Spleen (tissue), 11 donors: ENCODE measurements around the gene PPP1R13B. TPM values are rescaled to one million over a fixed set of nuclear protein-coding genes. Genes with fewer than 3 reads are reported as not detected.

Experiments
- DNase-seq: peaks from one replicate; pipeline ENCODE4 v3.0.0-alpha.2; 2020
- H3K27ac ChIP-seq, 8 donors: fragments of 200-600 bp; sonication (generic) in 7 of 8; 1 replicate in 4 of 8; 2 replicates in 4 of 8; pipeline versions ENCODE4 v1.5.0 to v1.8.0; 2016 to 2021; ENCODE audit warnings: inconsistent platforms in 4 of 8, mild to moderate bottlenecking in 4 of 8, moderate library complexity in 1 of 8
- H3K27me3 ChIP-seq, 7 donors: fragments of 200-600 bp; sonication (generic) in 6 of 7; replicated peaks in 1 of 7; 1 replicate in 4 of 7; 2 replicates in 3 of 7; pipeline versions ENCODE4 v1.5.0 to v1.8.0; 2016 to 2021; ENCODE audit warnings: inconsistent platforms in 3 of 7, mild to moderate bottlenecking in 1 of 7
- H3K36me3 ChIP-seq, 6 donors: fragments of 200-600 bp; sonication (generic) in 5 of 6; 1 replicate in 4 of 6; 2 replicates in 2 of 6; pipeline versions ENCODE4 v1.5.0 to v1.8.0; 2016 to 2021; ENCODE audit warnings: inconsistent platforms in 2 of 6
- H3K4me1 ChIP-seq, 6 donors: fragments of 200-600 bp; sonication (generic) in 5 of 6; 1 replicate in 3 of 6; 2 replicates in 3 of 6; pipeline versions ENCODE4 v1.5.0 to v1.8.0; 2016 to 2021; ENCODE audit warnings: inconsistent platforms in 3 of 6
- H3K4me3 ChIP-seq, 8 donors: fragments of 200-600 bp; sonication (generic) in 7 of 8; 1 replicate in 4 of 8; 2 replicates in 4 of 8; pipeline versions ENCODE4 v1.5.0 to v1.8.0; 2016 to 2021; ENCODE audit warnings: inconsistent platforms in 4 of 8, mild to moderate bottlenecking in 4 of 8, moderate library complexity in 2 of 8
- H3K9me3 ChIP-seq, 8 donors: fragments of 200-600 bp; sonication (generic) in 7 of 8; 1 replicate in 4 of 8; 2 replicates in 4 of 8; pipeline versions ENCODE4 v1.5.0 to v1.8.0; 2016 to 2021; ENCODE audit warnings: inconsistent platforms in 4 of 8
- CTCF ChIP-seq, 11 experiments: fragments of 200-600 bp in 7 of 11; fragments of 450-650 bp in 4 of 11; sonication (generic) in 4 of 11; IDR thresholded peaks in 8 of 11; conservative IDR thresholded peaks in 3 of 11; 1 replicate in 7 of 11; 2 replicates in 4 of 11; pipeline versions ENCODE4 v1.4.0 to v1.8.0; 2016 to 2021; ENCODE audit warnings: antibody characterized with exemption in 11 of 11, inconsistent platforms in 4 of 11, mild to moderate bottlenecking in 1 of 11
- POLR2A ChIP-seq, 3 donors: fragments of 450-650 bp; IDR thresholded peaks; one replicate each; pipeline ENCODE4 v1.5.1; 2017; ENCODE audit warnings: antibody characterized with exemption in 3 of 3, mild to moderate bottlenecking in 1 of 3
- POLR2AphosphoS5 ChIP-seq, 3 donors: sonication (generic); formaldehyde crosslinking; IDR thresholded peaks; one replicate each; pipeline ENCODE4 v1.5.1; 2017; ENCODE audit warnings: antibody characterized with exemption in 3 of 3
- WGBS, 5 donors: extraction: QIAGEN DNeasy Blood & Tissue Kit in 3 of 5; methylation state at CpG; one replicate each; pipeline versions ENCODE4 v1.1.5 to v1.1.7; 2013 to 2018; 5-methylcytosine and 5-hydroxymethylcytosine counted together
- intact Hi-C: fragments of 100-400 bp; cut with DNase I; formaldehyde crosslinking; loops from one replicate; pipeline ENCODE4 v1.15.0; 2023; ENCODE audit warnings: low total_unique reads
- polyA plus RNA-seq, 3 donors: library from polyadenylated mRNA; stranded (reverse); fragments of 200-250 nt; gene quantifications; one replicate each; pipeline ENCODE4 v1.2.1, GENCODE V29; 2013
- total RNA-seq, 7 donors: library from RNA; depleted of rRNA in 3 of 7; stranded (reverse); fragments of >200 nt in 3 of 7; fragmentation: NEBNext Ultra II Directional in 4 of 7; extraction: Animal tissue kit (Norgen Biotek cat#: 25700) in 4 of 7; gene quantifications; one replicate each; pipeline versions ENCODE4 v1.1.0 to v1.2.1, GENCODE V29; 2016 to 2021
- donor health status: healthy with polysubstance abuse.
- donor health status: DM: no; HTN: no; CAD: no; lungs with moderate emphysema.
- donor health status: DM: no; HTN: no; CAD: no.
- donor health status: Bipolar disorder and iron deficiency.
- donor health status: healthy.
- donor health status: DM: no; HTN: no; CAD: no.
- donor health status: DM: yes; HTN: yes; CAD: no.

PPP1R13B gene
- total and polyA plus RNA-seq, 10 donors, result 5.7 to 95.3 (median 36.6) TPM

- 60 to 76% (median 64%) methylated on average over 13 to 15 of the region's 15 CpGs for WGBS, 5 donors
- no peaks in the 10 kb centered on the region for H3K27me3 ChIP-seq
- no peak overlapping the region for H3K4me3 ChIP-seq
- H3K27ac ChIP-seq, result peak overlapping the region in 5 of 8 donors; percentile 14 to 69 (median 46)
- no peaks in the 10 kb centered on the region for H3K9me3 ChIP-seq
- H3K4me1 ChIP-seq, result peaks cover 0 to 41% (median 17%) of the 10 kb centered on the region in 6 donors
- peaks cover 0 to 98% (median 52%) of the 10 kb centered on the region in 6 donors for H3K36me3 ChIP-seq
- TF ChIP-seq CTCF (IDR thresholded peaks at IDR 0.05 in 8 of 11, conservative IDR thresholded peaks at IDR 0.05 in 3 of 11) (peak in 4 of 11 experiments; percentile 16 to 24 (median 20)), POLR2AphosphoS5 (IDR thresholded peaks at IDR 0.05) (peak; percentile 79 to 83 (median 80)), POLR2A (IDR thresholded peaks at IDR 0.05) (no peak)
- intact Hi-C loops, result no loop called here
- DNase-seq, result peak; percentile 82
Measured at GRCh38 chr14:103730490-103731035, 116.8 kb downstream of the PPP1R13B start.

- peak; percentile 67 for DNase-seq
- peaks cover 0 to 41% (median 18%) of the 10 kb centered on the region in 6 donors for H3K4me1 ChIP-seq
- WGBS, 5 donors, result 69 to 83% (median 79%) methylated on average over 20 to 24 of the region's 24 CpGs
- peaks cover 0 to 98% (median 50%) of the 10 kb centered on the region in 6 donors for H3K36me3 ChIP-seq
- TF ChIP-seq POLR2AphosphoS5 (IDR thresholded peaks at IDR 0.05) (peak in 1 of 3 donors; percentile 20), POLR2A (IDR thresholded peaks at IDR 0.05) (no peak), CTCF (IDR thresholded peaks at IDR 0.05 in 8 of 11, conservative IDR thresholded peaks at IDR 0.05 in 3 of 11) (no peak)
- H3K9me3 ChIP-seq, result no peaks in the 10 kb centered on the region
- no peak overlapping the region for H3K4me3 ChIP-seq
- intact Hi-C loops, result no loop called here
- H3K27ac ChIP-seq, result peak overlapping the region in 5 of 8 donors; percentile 14 to 69 (median 46)
- no peaks in the 10 kb centered on the region for H3K27me3 ChIP-seq
Measured at GRCh38 chr14:103729496-103730448, 117.6 kb downstream of the PPP1R13B start.

GRCh38 chr14:103728721-103729120 is 118.7 kb downstream of the PPP1R13B start:
- Histone ChIP-seq H3K27ac (no peak overlapping the region), H3K4me3 (no peak overlapping the region), H3K9me3 (no peaks in the 10 kb centered on the region), H3K4me1 (peaks cover 0 to 46% (median 24%) of the 10 kb centered on the region in 6 donors), H3K27me3 (no peaks in the 10 kb centered on the region), H3K36me3 (peaks cover 0 to 92% (median 40%) of the 10 kb centered on the region in 6 donors)
- WGBS, 5 donors, result 86 to 94% (median 92%) methylated on average over 12 of the region's 12 CpGs
- intact Hi-C loops, result no loop called here
- TF ChIP-seq POLR2AphosphoS5 (IDR thresholded peaks at IDR 0.05) (no peak), CTCF (IDR thresholded peaks at IDR 0.05 in 8 of 11, conservative IDR thresholded peaks at IDR 0.05 in 3 of 11) (no peak), POLR2A (IDR thresholded peaks at IDR 0.05) (no peak)
- DNase-seq, result peak; percentile 19

- WGBS, 5 donors, result 92 to 97% (median 95%) methylated on average over 13 to 19 of the region's 19 CpGs
- intact Hi-C loops, result no loop called here
- no peak for TF ChIP-seq CTCF (IDR thresholded peaks at IDR 0.05 in 8 of 11, conservative IDR thresholded peaks at IDR 0.05 in 3 of 11)
- no peak for TF ChIP-seq POLR2A (IDR thresholded peaks at IDR 0.05)
- TF ChIP-seq POLR2AphosphoS5 (IDR thresholded peaks at IDR 0.05), result no peak
- Histone ChIP-seq H3K36me3 (peaks cover 0 to 86% (median 36%) of the 10 kb centered on the region in 6 donors), H3K4me1 (peaks cover 0 to 52% (median 28%) of the 10 kb centered on the region in 6 donors), H3K27me3 (no peaks in the 10 kb centered on the region), H3K27ac (no peak overlapping the region), H3K9me3 (no peaks in the 10 kb centered on the region), H3K4me3 (no peak overlapping the region)
- no peak for DNase-seq
Measured at GRCh38 chr14:103728141-103728540, 119.2 kb downstream of the PPP1R13B start.
